DOHH2 (cell line): Measurements from ENCODE around the gene METTL16.
"Not testable (repeated sequence)": the region's sequence is repeated elsewhere in the genome, so short reads cannot be mapped to it uniquely, and the experiment has no call there.

ENCODE experiments used
- H3F3A ChIP-seq: fragments of 200-600 bp; sonication (generic), shearing (Covaris generic); 2 replicates; pipeline ENCODE4 v1.6.0; 2016; ENCODE audit warnings: antibody characterized with exemption, mild to moderate bottlenecking; ENCODE audit not compliant: control insufficient read depth, insufficient read depth
- H3K27ac ChIP-seq: fragments of 200-600 bp; sonication (generic); 2 replicates; pipeline ENCODE4 v1.5.1; 2014; ENCODE audit warnings: low read depth, mild to moderate bottlenecking, low read length, moderate library complexity
- H3K27me3 ChIP-seq: fragments of 200-600 bp; sonication (generic); 2 replicates; pipeline ENCODE4 v1.6.1; 2014; ENCODE audit warnings: mild to moderate bottlenecking, low read length, mixed read lengths; ENCODE audit not compliant: control insufficient read depth
- H3K36me3 ChIP-seq: fragments of 200-600 bp; sonication (generic); 2 replicates; pipeline ENCODE4 v1.6.1; 2014; ENCODE audit warnings: mild to moderate bottlenecking, low read length, moderate library complexity, mixed read lengths; ENCODE audit not compliant: control insufficient read depth
- H3K4me1 ChIP-seq: fragments of 200-600 bp; sonication (generic); 2 replicates; pipeline ENCODE4 v1.6.1; 2014; ENCODE audit warnings: mild to moderate bottlenecking, low read length, mixed read lengths; ENCODE audit not compliant: control insufficient read depth
- H3K4me2 ChIP-seq: fragments of 200-600 bp; sonication (generic); 2 replicates; pipeline ENCODE4 v1.6.0; 2014; ENCODE audit warnings: mild to moderate bottlenecking, low read length, moderate library complexity
- H3K4me3 ChIP-seq: fragments of 200-600 bp; sonication (generic); 2 replicates; pipeline ENCODE4 v1.5.1; 2014; ENCODE audit warnings: mild to moderate bottlenecking, low read length, mixed read lengths
- H3K79me2 ChIP-seq: fragments of 200-600 bp; sonication (generic); 2 replicates; pipeline ENCODE4 v1.6.1; 2014; ENCODE audit warnings: mild to moderate bottlenecking, low read length, mixed read lengths; ENCODE audit not compliant: control insufficient read depth
- H3K9me2 ChIP-seq: fragments of 200-600 bp; sonication (generic); replicated peaks from 2 replicates; pipeline ENCODE4 v1.6.1; 2014; ENCODE audit warnings: mild to moderate bottlenecking, low read length, mixed read lengths; ENCODE audit not compliant: control insufficient read depth
- H3K9me3 ChIP-seq: fragments of 200-600 bp; sonication (generic); 2 replicates; pipeline ENCODE4 v1.6.1; 2014; ENCODE audit warnings: antibody characterized with exemption, low read length, mixed read lengths; ENCODE audit not compliant: control insufficient read depth, insufficient read depth
- H4K20me1 ChIP-seq: fragments of 200-600 bp; sonication (generic); 2 replicates; pipeline ENCODE4 v1.6.0; 2014; ENCODE audit warnings: low read depth, mild to moderate bottlenecking, antibody characterized with exemption, low read length, moderate library complexity; ENCODE audit not compliant: control insufficient read depth, insufficient read depth
- CTCF ChIP-seq: fragments of 200-600 bp; sonication (generic); IDR thresholded peaks from one replicate; pipeline ENCODE4 v1.5.1; 2014; ENCODE audit warnings: antibody characterized with exemption, mild to moderate bottlenecking, low read depth, low read length; ENCODE audit not compliant: poor library complexity, severe bottlenecking
- EZH2phosphoT487 ChIP-seq: fragments of 200-600 bp; sonication (generic); IDR thresholded peaks from 2 replicates; pipeline ENCODE4 v1.6.1; 2017; ENCODE audit warnings: borderline replicate concordance, mild to moderate bottlenecking, antibody characterized with exemption, low read length, moderate library complexity, mixed read lengths

METTL16 gene

GRCh38 chr17:2440930-2441329 lies 70.8 kb downstream of the METTL16 start:
- peaks cover 44% of the 10 kb centered on the region for H3K36me3 ChIP-seq
- H4K20me1 ChIP-seq, result no peaks in the 10 kb centered on the region
- no peak for TF ChIP-seq CTCF
- TF ChIP-seq EZH2phosphoT487, result no peak
- no peak overlapping the region for H3K27ac ChIP-seq
- no peaks in the 10 kb centered on the region for H3K27me3 ChIP-seq
- H3K4me2 ChIP-seq, result no peak overlapping the region
- H3K79me2 ChIP-seq, result 0 out of 2 replicates have a peak, but pooled peaks cover 1% of the 10 kb centered on the region
- no peaks in the 10 kb centered on the region for H3K9me2 ChIP-seq
- no peaks in the 10 kb centered on the region for H3F3A ChIP-seq
- no peaks in the 10 kb centered on the region for H3K9me3 ChIP-seq
- no peak overlapping the region for H3K4me3 ChIP-seq
- no peaks in the 10 kb centered on the region for H3K4me1 ChIP-seq

GRCh38 chr17:2439997-2440396 lies 71.7 kb downstream of the METTL16 start:
- H3F3A ChIP-seq, H3K4me3 ChIP-seq, H3K79me2 ChIP-seq, H3K4me2 ChIP-seq, H3K9me2 ChIP-seq, H3K27ac ChIP-seq, H3K27me3 ChIP-seq, H3K4me1 ChIP-seq, H4K20me1 ChIP-seq, H3K9me3 ChIP-seq: not testable (repeated sequence)
- H3K36me3 ChIP-seq, result peaks cover 50% of the 10 kb centered on the region

GRCh38 chr17:2438823-2439222 lies 72.9 kb downstream of the METTL16 start:
- H3K36me3 ChIP-seq, result peaks cover 62% of the 10 kb centered on the region
- H3K9me3 ChIP-seq, result no peaks in the 10 kb centered on the region
- no peak for TF ChIP-seq CTCF
- no peak for TF ChIP-seq EZH2phosphoT487

GRCh38 chr17:2436316-2436905 lies 75.3 kb downstream of the METTL16 start:
- H3K4me2 ChIP-seq, result no peak overlapping the region
- peaks cover 67% of the 10 kb centered on the region for H3K36me3 ChIP-seq
- H3K4me3 ChIP-seq, result no peak overlapping the region
- H3F3A ChIP-seq, result no peaks in the 10 kb centered on the region
- no peaks in the 10 kb centered on the region for H3K9me3 ChIP-seq
- H4K20me1 ChIP-seq, result no peaks in the 10 kb centered on the region
- no peaks in the 10 kb centered on the region for H3K4me1 ChIP-seq
- H3K27ac ChIP-seq, result no peak overlapping the region
- H3K27me3 ChIP-seq, result no peaks in the 10 kb centered on the region
- H3K9me2 ChIP-seq, result no peaks in the 10 kb centered on the region
- H3K79me2 ChIP-seq, result no peaks in the 10 kb centered on the region
- TF ChIP-seq EZH2phosphoT487 (no peak), CTCF (no peak)

More at GRCh38 chr17:2438823-2439222, 72.9 kb downstream of the METTL16 start:
- no peaks in the 10 kb centered on the region for H3K4me1 ChIP-seq
- H3K9me2 ChIP-seq, result no peaks in the 10 kb centered on the region
- H4K20me1 ChIP-seq, result no peaks in the 10 kb centered on the region
- H3K27ac ChIP-seq, result no peak overlapping the region
- H3F3A ChIP-seq, result no peaks in the 10 kb centered on the region
- no peak overlapping the region for H3K4me3 ChIP-seq
- H3K27me3 ChIP-seq, result no peaks in the 10 kb centered on the region
- H3K4me2 ChIP-seq, result no peak overlapping the region
- H3K79me2 ChIP-seq, result no peaks in the 10 kb centered on the region
